H9 (cell line): Measurements from ENCODE around the gene DIAPH2. TPM values are rescaled to one million over a fixed set of nuclear protein-coding genes. Genes with fewer than 3 reads are reported as not detected.

Experiments used
- DNase-seq: peaks from one replicate; pipeline ENCODE4 v3.0.0-alpha.2; 2017
- H2AFZ ChIP-seq: one replicate; pipeline ENCODE4 v1.6.1; 2013; ENCODE audit warnings: mild to moderate bottlenecking, low read length, control low read depth, moderate library complexity
- H2AK5ac ChIP-seq: 2 replicates; pipeline ENCODE4 v1.6.1; 2013; ENCODE audit warnings: low read length, control low read depth, mixed read lengths; ENCODE audit not compliant: insufficient read length
- H2BK120ac ChIP-seq: one replicate; pipeline ENCODE4 v1.6.1; 2013; ENCODE audit warnings: low read depth, mild to moderate bottlenecking, low read length, control low read depth, inconsistent platforms; ENCODE audit not compliant: poor library complexity, severe bottlenecking
- H2BK12ac ChIP-seq: 2 replicates; pipeline ENCODE4 v1.6.1; 2013; ENCODE audit warnings: low read length, control low read depth, mixed read lengths, low read depth; ENCODE audit not compliant: insufficient read length
- H2BK15ac ChIP-seq: 2 replicates; pipeline ENCODE4 v1.6.1; 2013; ENCODE audit warnings: low read depth, low read length, control low read depth
- H2BK20ac ChIP-seq: one replicate; pipeline ENCODE4 v1.6.1; 2013; ENCODE audit warnings: low read depth, mild to moderate bottlenecking, low read length, control low read depth, inconsistent platforms; ENCODE audit not compliant: poor library complexity, severe bottlenecking
- H2BK5ac ChIP-seq: 2 replicates; pipeline ENCODE4 v1.6.1; 2013; ENCODE audit warnings: low read length, control low read depth, mixed read lengths; ENCODE audit not compliant: insufficient read length
- H3K14ac ChIP-seq: 2 replicates; pipeline ENCODE4 v1.6.1; 2013; ENCODE audit warnings: low read length, control low read depth; ENCODE audit not compliant: insufficient read depth
- H3K18ac ChIP-seq: 2 replicates; pipeline ENCODE4 v1.6.1; 2013; ENCODE audit warnings: low read depth, mild to moderate bottlenecking, mixed read lengths, low read length, control low read depth; ENCODE audit not compliant: insufficient read length
- H3K23ac ChIP-seq: 2 replicates; pipeline ENCODE4 v1.6.1; 2013; ENCODE audit warnings: low read length, control low read depth, mixed read lengths, low read depth; ENCODE audit not compliant: insufficient read length
- H3K23me2 ChIP-seq: 2 replicates; pipeline ENCODE4 v1.6.1; 2013; ENCODE audit warnings: low read depth, mild to moderate bottlenecking, mixed read lengths, low read length, control low read depth; ENCODE audit not compliant: insufficient read length, poor library complexity, severe bottlenecking
- H3K27ac ChIP-seq: 2 replicates; pipeline ENCODE4 v1.5.1; 2013; ENCODE audit warnings: low read length, control low read depth, mixed read lengths, low read depth; ENCODE audit not compliant: insufficient read length
- H3K27me3 ChIP-seq: 2 replicates; pipeline ENCODE4 v1.6.1; 2013; ENCODE audit warnings: low read length, control low read depth, inconsistent platforms; ENCODE audit not compliant: insufficient read depth
- H3K4ac ChIP-seq: 2 replicates; pipeline ENCODE4 v1.6.1; 2013; ENCODE audit warnings: low read depth, mild to moderate bottlenecking, control low read depth, inconsistent platforms, low read length, moderate library complexity
- H3K4me1 ChIP-seq: 2 replicates; pipeline ENCODE4 v1.6.1; 2013; ENCODE audit warnings: low read length, control low read depth, inconsistent platforms; ENCODE audit not compliant: insufficient read depth
- H3K4me2 ChIP-seq: 2 replicates; pipeline ENCODE4 v1.6.1; 2013; ENCODE audit warnings: low read length, control low read depth, mixed read lengths; ENCODE audit not compliant: insufficient read length, insufficient read depth
- H3K56ac ChIP-seq: 2 replicates; pipeline ENCODE4 v1.6.1; 2013; ENCODE audit warnings: low read depth, mild to moderate bottlenecking, mixed read lengths, low read length, control low read depth; ENCODE audit not compliant: insufficient read length
- H3K79me1 ChIP-seq: 2 replicates; pipeline ENCODE4 v1.6.1; 2013; ENCODE audit warnings: low read depth, mild to moderate bottlenecking, moderate library complexity, low read length, control low read depth, inconsistent platforms; ENCODE audit not compliant: insufficient read depth, poor library complexity, severe bottlenecking
- H3K79me2 ChIP-seq: 2 replicates; pipeline ENCODE4 v1.6.1; 2013; ENCODE audit warnings: low read length, control low read depth, inconsistent platforms; ENCODE audit not compliant: insufficient read depth
- H3K9ac ChIP-seq: 2 replicates; pipeline ENCODE4 v1.6.1; 2013; ENCODE audit warnings: low read length, control low read depth, mixed read lengths; ENCODE audit not compliant: insufficient read length; ENCODE audit errors: extremely low read depth
- H3K9me3 ChIP-seq: one replicate; pipeline ENCODE4 v1.6.1; 2013; ENCODE audit warnings: low read depth, low read length, inconsistent platforms; ENCODE audit not compliant: control insufficient read depth
- H3T11ph ChIP-seq: one replicate; pipeline ENCODE4 v1.6.1; 2013; ENCODE audit warnings: mild to moderate bottlenecking, low read length, control low read depth, inconsistent platforms
- H4K20me1 ChIP-seq: one replicate; pipeline ENCODE4 v1.6.1; 2013; ENCODE audit not compliant: control insufficient read depth, insufficient read length, insufficient read depth
- H4K5ac ChIP-seq: 2 replicates; pipeline ENCODE4 v1.6.1; 2013; ENCODE audit warnings: low read depth, mild to moderate bottlenecking, mixed read lengths, low read length, control low read depth; ENCODE audit not compliant: insufficient read length
- H4K8ac ChIP-seq: replicated peaks from 2 replicates; pipeline ENCODE4 v1.6.1; 2013; ENCODE audit warnings: low read length, control low read depth, mixed read lengths, low read depth; ENCODE audit not compliant: insufficient read length
- H4K91ac ChIP-seq: 2 replicates; pipeline ENCODE4 v1.6.1; 2013; ENCODE audit warnings: low read depth, mild to moderate bottlenecking, moderate library complexity, mixed read lengths, low read length, control low read depth; ENCODE audit not compliant: insufficient read length
- H3K27ac Mint-ChIP-seq, 3 experiments: 2 replicates in 2 of 3; 3 replicates in 1 of 3; pipeline ENCODE4 v1.8.0; 2020 to 2021; ENCODE audit warnings: mixed read lengths in 3 of 3, mild to moderate bottlenecking in 1 of 3, moderate library complexity in 1 of 3
- H3K27me3 Mint-ChIP-seq: 2 replicates; pipeline ENCODE4 v1.8.0; 2021; ENCODE audit warnings: low read depth, mild to moderate bottlenecking, moderate library complexity, mixed read lengths
- H3K36me3 Mint-ChIP-seq, 3 experiments: 2 replicates in 2 of 3; 3 replicates in 1 of 3; pipeline ENCODE4 v1.8.0; 2020 to 2021; ENCODE audit warnings: low read depth in 3 of 3, mixed read lengths in 3 of 3; ENCODE audit not compliant: insufficient read depth in 1 of 3
- H3K4me1 Mint-ChIP-seq, 2 experiments: 2 replicates each; pipeline ENCODE4 v1.8.0; 2020; ENCODE audit warnings: mixed read lengths in 2 of 2
- H3K4me3 Mint-ChIP-seq, 2 experiments: 2 replicates in 1 of 2; 3 replicates in 1 of 2; pipeline ENCODE4 v1.8.0; 2020 to 2021; ENCODE audit warnings: mild to moderate bottlenecking in 2 of 2, mixed read lengths in 2 of 2, moderate library complexity in 1 of 2
- H3K9me3 Mint-ChIP-seq, 2 experiments: 2 replicates in 1 of 2; 3 replicates in 1 of 2; pipeline ENCODE4 v1.8.0; 2020; ENCODE audit warnings: mild to moderate bottlenecking in 2 of 2, mixed read lengths in 2 of 2, moderate library complexity in 1 of 2
- WGBS: extraction: QIAGEN DNeasy Blood & Tissue Kit; methylation state at CpG from one replicate; pipeline ENCODE4 v1.1.7; 2013; ENCODE audit warnings: missing lambda C conversion rate, low lambda C conversion rate, mixed read lengths; ENCODE audit not compliant: insufficient read length; ENCODE audit errors: extremely low coverage; 5-methylcytosine and 5-hydroxymethylcytosine counted together
- total RNA-seq: library from RNA; stranded (reverse); gene quantifications from 2 replicates; pipeline ENCODE4 v1.2.1, GENCODE V29; 2021
- TF ChIP-seq, protein P1 (sequence below): fragments of 200-600 bp; sonication (generic); conservative IDR thresholded peaks from 3 replicates; pipeline ENCODE4 v1.8.0; 2021; ENCODE audit warnings: antibody characterized with exemption, mild to moderate bottlenecking

The DIAPH2 gene
- total RNA-seq, 1 experiment from 2014 or later, result 45.4 TPM

DNA sequence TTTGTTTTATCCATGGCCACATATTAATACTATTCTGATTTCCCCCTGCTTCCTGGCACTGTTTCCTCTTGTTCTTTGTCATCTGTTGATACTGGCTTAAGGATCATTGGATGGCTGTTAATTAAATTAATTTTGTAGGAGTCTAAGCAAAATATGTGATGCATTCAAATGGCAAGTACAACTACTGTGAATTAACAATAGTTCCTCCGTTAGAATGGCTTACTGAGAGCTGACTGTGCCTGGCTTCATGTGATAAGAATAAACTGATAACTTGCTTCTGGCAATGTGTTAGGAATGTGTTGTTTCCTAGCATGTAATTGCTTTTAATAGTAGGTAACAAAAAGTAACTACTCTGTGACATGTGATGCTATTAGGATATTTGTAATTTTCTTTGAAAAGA lies 297.5 kb downstream of the DIAPH2 start:
- no CpG with 5 or more reads among the region's 1 CpG for WGBS
- Histone ChIP-seq H3K23ac (no peak overlapping the region), H2BK5ac (no peak overlapping the region), H3K27ac (no peak overlapping the region), H3K18ac (no peak overlapping the region), H2BK20ac (no peak overlapping the region), H3K27me3 (no peaks in the 10 kb centered on the region), H3K4ac (no peak overlapping the region), H4K91ac (no peak overlapping the region), H4K8ac (no peak overlapping the region), H3K4me1 (no peaks in the 10 kb centered on the region; the same call in 1 of the 2 replicates), H3K4me2 (no peak overlapping the region), H3K14ac (no peak overlapping the region), H3K9ac (no peak overlapping the region), H2AK5ac (no peak overlapping the region), H3K56ac (no peak overlapping the region), H2BK12ac (no peak overlapping the region), H3K9me3 (no peaks in the 10 kb centered on the region), H3K79me1 (no peaks in the 10 kb centered on the region), H4K20me1 (no peaks in the 10 kb centered on the region), H4K5ac (no peak overlapping the region), H2AFZ (no peak overlapping the region), H2BK15ac (no peak overlapping the region), H3K79me2 (no peaks in the 10 kb centered on the region), H3K23me2 (no peaks in the 10 kb centered on the region), H3T11ph (no peak overlapping the region), H2BK120ac (no peak overlapping the region)
- Mint-ChIP-seq H3K4me1 (peaks cover 9 to 21% of the 10 kb centered on the region in 2 experiments), H3K4me3 (no peak overlapping the region), H3K9me3 (no peaks in the 10 kb centered on the region), H3K36me3 (peaks cover 0 to 1% (median 0%) of the 10 kb centered on the region in 3 experiments; a peak in 1 of 7 replicates), H3K27ac (no peak overlapping the region), H3K27me3 (no peaks in the 10 kb centered on the region)
- TF ChIP-seq, protein P1, sequence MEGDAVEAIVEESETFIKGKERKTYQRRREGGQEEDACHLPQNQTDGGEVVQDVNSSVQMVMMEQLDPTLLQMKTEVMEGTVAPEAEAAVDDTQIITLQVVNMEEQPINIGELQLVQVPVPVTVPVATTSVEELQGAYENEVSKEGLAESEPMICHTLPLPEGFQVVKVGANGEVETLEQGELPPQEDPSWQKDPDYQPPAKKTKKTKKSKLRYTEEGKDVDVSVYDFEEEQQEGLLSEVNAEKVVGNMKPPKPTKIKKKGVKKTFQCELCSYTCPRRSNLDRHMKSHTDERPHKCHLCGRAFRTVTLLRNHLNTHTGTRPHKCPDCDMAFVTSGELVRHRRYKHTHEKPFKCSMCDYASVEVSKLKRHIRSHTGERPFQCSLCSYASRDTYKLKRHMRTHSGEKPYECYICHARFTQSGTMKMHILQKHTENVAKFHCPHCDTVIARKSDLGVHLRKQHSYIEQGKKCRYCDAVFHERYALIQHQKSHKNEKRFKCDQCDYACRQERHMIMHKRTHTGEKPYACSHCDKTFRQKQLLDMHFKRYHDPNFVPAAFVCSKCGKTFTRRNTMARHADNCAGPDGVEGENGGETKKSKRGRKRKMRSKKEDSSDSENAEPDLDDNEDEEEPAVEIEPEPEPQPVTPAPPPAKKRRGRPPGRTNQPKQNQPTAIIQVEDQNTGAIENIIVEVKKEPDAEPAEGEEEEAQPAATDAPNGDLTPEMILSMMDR, result no peak
- DNase-seq, result no peak
